ENCODE results near the gene VTI1A.

DNA sequence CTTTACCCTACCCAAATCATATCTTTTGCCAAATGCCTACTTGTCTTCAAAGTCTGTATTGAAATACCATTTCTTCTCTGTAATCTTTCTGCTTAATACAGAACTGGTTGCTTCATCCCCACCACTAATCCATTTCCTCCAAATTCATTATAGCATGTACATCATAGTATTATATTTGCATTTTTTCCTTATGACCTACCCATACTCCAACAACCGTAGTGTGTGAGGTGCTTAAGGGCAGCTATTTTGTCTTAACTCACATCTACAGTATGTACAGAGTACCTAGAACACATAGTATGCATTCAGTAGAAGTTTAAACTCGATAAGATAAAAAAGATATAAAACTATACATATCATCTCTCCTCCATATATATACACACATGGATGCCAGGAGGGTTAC lies 49.4 kb upstream of the VTI1A start:
- TF ChIP-seq POLR2A (IDR thresholded peaks at IDR 0.05; ENCODE audit: low read depth, low read length) (no peak), TAF1 (IDR thresholded peaks at IDR 0.05; ENCODE audit: borderline replicate concordance, low read depth, low read length) (no peak), POLR2AphosphoS5 (IDR thresholded peaks at IDR 0.05; ENCODE audit: low read depth, low read length) (no peak)

Measured in GM12892 (cell line).